Natural killer cell treated with Interleukin-12 subunit alpha and Interleukin-12 subunit beta and Interleukin-15 and Interleukin-18, amount 100 ng/mL, for 72 hours (primary cell): ENCODE measurements around the gene C13orf46. TPM values are rescaled to one million over a fixed set of nuclear protein-coding genes. Genes with fewer than 3 reads are reported as not detected.
"Not testable (repeated sequence)": the region's sequence is repeated elsewhere in the genome, so short reads cannot be mapped to it uniquely, and the experiment has no call there.

Experiments used
- ATAC-seq, 2 donors: fragments of 150-1000 bp; cut with Tn5 transposase in 1 of 2; sonication (Bioruptor Pico), chemical (Tn5 transposase) in 1 of 2; 2 replicates each; pipeline ENCODE4 v1.10.0; 2021
- DNase-seq: peaks from one replicate; pipeline ENCODE4 v3.0.0; 2022; ENCODE audit warnings: low spot score
- H3K27ac Mint-ChIP-seq, 2 donors: 1 replicate in 1 of 2; 2 replicates in 1 of 2; pipeline ENCODE4 v1.8.0; 2022; ENCODE audit warnings: mixed read lengths in 2 of 2, mild to moderate bottlenecking in 1 of 2, moderate library complexity in 1 of 2
- H3K27me3 Mint-ChIP-seq, 2 donors: 1 replicate in 1 of 2; 2 replicates in 1 of 2; pipeline ENCODE4 v1.8.0; 2022; ENCODE audit warnings: mixed read lengths in 2 of 2
- H3K36me3 Mint-ChIP-seq: one replicate; pipeline ENCODE4 v1.8.0; 2022; ENCODE audit warnings: mixed read lengths
- H3K4me1 Mint-ChIP-seq, 2 donors: 1 replicate in 1 of 2; 2 replicates in 1 of 2; pipeline ENCODE4 v1.8.0; 2022; ENCODE audit warnings: low read depth in 2 of 2, mixed read lengths in 2 of 2, mild to moderate bottlenecking in 1 of 2
- H3K4me3 Mint-ChIP-seq: one replicate; pipeline ENCODE4 v1.8.0; 2022; ENCODE audit warnings: mixed read lengths
- H3K9me3 Mint-ChIP-seq: 2 replicates; pipeline ENCODE4 v1.8.0; 2022; ENCODE audit warnings: mixed read lengths
- total RNA-seq, 2 donors: library from RNA; stranded (reverse); gene quantifications; one replicate each; pipeline ENCODE4 v1.2.3, GENCODE V29; 2022

Gene C13orf46
- total RNA-seq = 1 to 10 TPM in 1 of 2 donors, under 1 TPM in 1; 0.64 to 1.4 TPM

DNA sequence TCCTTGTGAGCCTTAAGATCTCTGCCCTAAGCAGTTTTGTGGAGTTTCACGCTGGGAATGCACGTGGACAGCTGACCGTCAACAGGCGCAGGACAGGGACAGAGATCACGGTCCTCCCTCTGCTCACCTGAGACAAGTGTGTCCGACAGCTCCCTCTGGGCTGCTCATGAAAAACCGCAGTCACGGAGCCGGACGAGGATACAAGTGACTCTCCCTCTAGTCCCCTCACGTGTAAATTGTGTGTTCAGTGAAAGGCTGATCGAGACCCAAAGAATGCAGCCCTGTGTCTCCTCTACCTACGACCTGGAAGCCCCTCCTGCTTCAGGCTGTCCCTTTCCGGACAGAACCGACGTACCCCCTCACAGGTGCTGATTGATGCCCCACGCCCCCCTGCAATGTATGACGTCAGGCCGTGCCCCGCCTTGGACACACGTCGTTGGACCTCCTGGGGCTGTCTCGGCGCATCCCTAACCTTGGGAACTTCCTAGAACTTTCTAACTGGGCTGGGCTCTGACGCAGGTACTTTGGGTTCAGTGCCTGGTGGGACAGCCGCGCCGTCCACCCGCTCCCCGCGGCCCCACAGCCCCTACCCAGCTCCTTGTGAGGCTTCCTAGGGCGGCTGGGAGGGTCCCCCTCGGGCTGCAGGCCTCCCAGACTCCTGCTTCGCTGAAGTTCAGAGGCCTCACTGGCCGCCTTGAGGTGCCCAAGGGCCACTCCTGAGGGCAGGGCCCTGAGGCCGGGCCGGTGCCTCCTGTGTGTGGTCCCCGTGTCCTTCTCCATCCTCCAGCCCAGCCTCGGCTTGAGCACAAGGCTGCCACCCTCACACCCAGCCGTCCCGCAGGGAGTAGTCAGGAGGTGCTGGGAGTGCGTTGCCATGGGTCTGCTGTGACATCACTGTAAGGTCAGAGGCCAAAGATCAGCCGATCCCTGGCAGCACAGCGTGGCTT, at the start of gene C13orf46:
TSS of gene C13orf46 (minus strand) at position 859 of the 947 bp plus-strand sequence. CDS start at position 780, 79 bp downstream.
- Mint-ChIP-seq H3K9me3 (no peaks in the 10 kb centered on the region), H3K36me3 (no peaks in the 10 kb centered on the region), H3K27me3 (no peaks in the 10 kb centered on the region), H3K4me1 (no peaks in the 10 kb centered on the region), H3K27ac (no peak within 1 kb of the TSS), H3K4me3 (no peak within 1 kb of the TSS)
- ATAC-seq = no peak
- DNase-seq = peak; percentile 39

DNA sequence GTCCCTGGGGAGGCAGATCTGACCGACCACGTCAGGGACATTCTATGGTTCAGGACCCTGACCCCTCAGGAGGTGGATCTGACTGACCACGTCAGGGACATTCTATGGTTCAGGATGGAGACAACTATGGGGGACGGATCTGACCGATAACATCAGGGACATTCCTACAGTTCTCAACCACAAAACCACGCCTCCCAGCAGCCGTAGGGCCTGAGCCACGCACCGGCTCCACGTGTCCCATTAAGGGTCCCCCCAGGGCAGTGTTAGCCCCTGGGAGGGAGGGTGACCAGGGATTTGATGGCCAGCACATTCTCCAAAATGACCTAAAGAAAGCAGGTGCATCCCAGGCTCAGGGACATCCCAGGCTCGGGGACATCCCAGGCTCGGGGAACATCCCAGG, 49.0 kb upstream of the C13orf46 start:
- H3K4me1 Mint-ChIP-seq = peaks cover 0 to 22% of the 10 kb centered on the region in 2 donors
- ATAC-seq (no peak), DNase-seq (peak; percentile 8)
- no peaks in the 10 kb centered on the region for H3K36me3 Mint-ChIP-seq
- H3K27ac Mint-ChIP-seq = peak overlapping the region in 1 of 2 donors; percentile 65
- no peaks in the 10 kb centered on the region for H3K27me3 Mint-ChIP-seq
- no peaks in the 10 kb centered on the region for H3K9me3 Mint-ChIP-seq
- H3K4me3 Mint-ChIP-seq = no peak overlapping the region

- peak overlapping the region in 1 of 2 donors; percentile 65 for H3K27ac Mint-ChIP-seq
- no peak for ATAC-seq
Observed at GRCh38 chr13:114022309-114022669, 48.4 kb upstream of the C13orf46 start.

GRCh38 chr13:114021464-114022308, 47.8 kb upstream of the C13orf46 start:
- H3K9me3 Mint-ChIP-seq = no peaks in the 10 kb centered on the region
- DNase-seq (no peak), ATAC-seq (no peak)
- H3K36me3 Mint-ChIP-seq = no peaks in the 10 kb centered on the region
- no peak overlapping the region for H3K4me3 Mint-ChIP-seq
- peak overlapping the region in 1 of 2 donors; percentile 65 for H3K27ac Mint-ChIP-seq
- peaks cover 0 to 17% of the 10 kb centered on the region in 2 donors for H3K4me1 Mint-ChIP-seq
- H3K27me3 Mint-ChIP-seq = no peaks in the 10 kb centered on the region

More at GRCh38 chr13:114022309-114022669, 48.4 kb upstream of the C13orf46 start:
- Mint-ChIP-seq H3K4me3 (no peak overlapping the region), H3K36me3 (no peaks in the 10 kb centered on the region), H3K27me3 (no peaks in the 10 kb centered on the region), H3K9me3 (no peaks in the 10 kb centered on the region), H3K4me1 (peaks cover 0 to 19% of the 10 kb centered on the region in 2 donors)
- no peak for DNase-seq

GRCh38 chr13:114020750-114021463, 47.0 kb upstream of the C13orf46 start:
- H3K9me3 Mint-ChIP-seq = no peaks in the 10 kb centered on the region

GRCh38 chr13:114020134-114020533, 46.3 kb upstream of the C13orf46 start:
- H3K4me1 Mint-ChIP-seq, H3K36me3 Mint-ChIP-seq, H3K27me3 Mint-ChIP-seq, H3K9me3 Mint-ChIP-seq, ATAC-seq, H3K4me3 Mint-ChIP-seq, H3K27ac Mint-ChIP-seq, DNase-seq: not testable (repeated sequence)

More at GRCh38 chr13:114020750-114021463, 47.0 kb upstream of the C13orf46 start:
- Mint-ChIP-seq H3K27me3 (no peaks in the 10 kb centered on the region), H3K27ac (no peak overlapping the region), H3K4me1 (peaks cover 0 to 13% of the 10 kb centered on the region in 2 donors), H3K36me3 (no peaks in the 10 kb centered on the region), H3K4me3 (no peak overlapping the region)
- ATAC-seq (no peak), DNase-seq (no peak)

DNA sequence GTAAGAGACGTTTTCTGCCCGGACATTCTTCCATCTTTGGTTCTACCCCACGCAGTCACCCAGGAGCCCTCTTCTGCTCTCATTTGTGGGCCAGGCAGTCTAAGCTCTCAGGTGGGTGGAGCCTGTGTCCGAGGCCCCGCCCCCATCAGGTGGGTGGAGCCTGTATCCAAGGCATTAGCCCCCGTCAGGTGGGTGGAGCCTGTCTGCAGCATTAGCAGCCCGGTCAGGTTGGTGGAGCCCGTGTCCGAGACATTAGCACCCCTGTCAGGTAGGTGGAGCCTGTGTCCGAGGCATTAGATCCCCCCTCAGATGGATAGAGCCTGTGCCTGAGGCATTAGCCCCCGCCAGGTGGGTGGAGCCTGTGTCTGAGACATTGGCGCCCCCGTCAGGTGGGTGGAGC, 45.5 kb upstream of the C13orf46 start:
- Mint-ChIP-seq H3K9me3 (no peaks in the 10 kb centered on the region), H3K4me3 (no peak overlapping the region), H3K36me3 (no peaks in the 10 kb centered on the region), H3K27ac (no peak overlapping the region), H3K27me3 (no peaks in the 10 kb centered on the region), H3K4me1 (peaks cover 0 to 6% of the 10 kb centered on the region in 2 donors)
- no peak for ATAC-seq
- DNase-seq = no peak

DNA sequence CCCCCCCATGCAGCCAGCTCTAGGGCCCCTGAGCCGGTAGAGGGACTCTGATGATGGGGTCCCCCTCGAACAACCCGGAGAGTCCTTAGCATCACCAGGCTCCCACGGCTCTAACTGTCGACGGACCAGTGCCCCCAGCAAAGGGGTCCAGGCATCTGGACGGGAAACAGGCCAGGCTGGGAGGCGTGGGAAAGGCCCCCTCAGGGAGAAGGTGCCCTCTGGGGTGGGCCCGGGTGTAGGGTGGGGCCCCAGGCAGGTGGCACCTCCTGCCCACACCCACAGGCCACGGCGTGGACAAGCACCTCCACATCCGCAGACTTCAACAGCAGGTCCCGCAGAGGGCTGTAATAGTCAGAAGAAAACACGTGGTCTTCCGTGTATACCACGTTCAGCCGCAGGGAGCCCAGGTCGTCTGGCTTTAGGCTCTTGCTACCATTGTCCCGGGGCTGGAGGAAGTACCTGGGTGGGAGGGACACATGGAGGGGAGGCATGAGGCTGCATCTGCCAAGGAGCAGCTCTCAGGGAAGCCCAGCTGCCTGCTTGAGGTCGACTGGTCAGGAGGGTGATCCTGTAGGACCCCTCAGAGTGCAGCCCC, 44.7 kb upstream of the C13orf46 start:
- ATAC-seq = no peak
- H3K27me3 Mint-ChIP-seq = no peaks in the 10 kb centered on the region
- H3K36me3 Mint-ChIP-seq = no peaks in the 10 kb centered on the region
- no peak overlapping the region for H3K27ac Mint-ChIP-seq
- peaks cover 0 to 3% of the 10 kb centered on the region in 2 donors for H3K4me1 Mint-ChIP-seq
- no peak for DNase-seq
- H3K9me3 Mint-ChIP-seq = no peaks in the 10 kb centered on the region
- H3K4me3 Mint-ChIP-seq = no peak overlapping the region

DNA sequence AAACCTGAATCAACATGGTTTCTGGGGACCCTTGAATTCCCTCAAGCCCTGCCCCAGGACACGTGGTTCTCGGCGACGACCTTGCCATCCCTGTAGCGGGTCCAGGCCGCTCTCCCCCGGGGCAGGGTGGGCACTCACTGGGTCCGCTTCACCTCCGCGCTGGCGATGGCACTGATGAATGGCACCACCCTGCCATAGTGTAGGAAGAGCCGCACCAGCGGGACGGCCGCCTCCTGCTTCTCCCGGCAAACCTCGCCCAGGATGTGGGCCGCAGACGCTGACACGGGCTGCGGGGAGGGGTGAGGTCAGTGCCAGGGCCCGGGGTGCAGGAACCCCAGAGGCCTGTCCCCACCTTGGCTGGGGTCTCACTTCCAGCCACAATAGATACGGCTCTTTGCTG, 44.1 kb upstream of the C13orf46 start:
- H3K4me1 Mint-ChIP-seq = peaks cover 0 to 3% of the 10 kb centered on the region in 2 donors
- no peaks in the 10 kb centered on the region for H3K9me3 Mint-ChIP-seq
- H3K27ac Mint-ChIP-seq = no peak overlapping the region
- ATAC-seq (no peak), DNase-seq (no peak)
- no peak overlapping the region for H3K4me3 Mint-ChIP-seq
- H3K36me3 Mint-ChIP-seq = no peaks in the 10 kb centered on the region
- H3K27me3 Mint-ChIP-seq = no peaks in the 10 kb centered on the region

DNA sequence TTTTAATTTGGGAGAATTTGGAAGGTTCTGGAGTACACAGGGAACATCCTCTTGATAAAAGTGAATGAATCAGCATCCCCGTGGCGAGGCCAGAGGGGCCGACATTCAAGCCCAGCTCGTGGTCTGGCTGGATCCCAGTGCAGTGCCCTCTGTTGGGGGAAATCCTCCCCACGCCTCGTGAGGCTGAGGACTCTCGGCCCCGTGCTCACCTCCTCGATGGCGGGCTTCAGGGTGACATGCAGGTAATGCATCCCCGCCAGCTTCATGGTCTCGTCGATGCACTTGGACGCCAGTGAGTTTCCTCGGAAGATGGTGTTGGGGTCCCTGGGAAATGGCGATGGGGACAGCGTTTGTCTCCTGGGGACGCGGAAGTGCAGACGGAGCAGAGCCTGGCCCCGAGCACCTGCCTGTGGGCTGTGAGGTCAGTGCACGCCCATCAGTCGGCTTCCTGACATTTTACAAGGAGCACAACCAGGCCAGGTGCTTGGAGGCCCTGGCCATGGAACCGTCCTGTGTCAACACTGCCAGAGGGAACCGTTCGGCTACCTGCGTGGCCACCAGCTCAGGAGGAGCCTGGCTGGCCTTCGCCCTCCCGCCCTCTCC, 43.3 kb upstream of the C13orf46 start:
- no peak overlapping the region for H3K4me3 Mint-ChIP-seq
- peaks cover 0 to 3% of the 10 kb centered on the region in 2 donors for H3K4me1 Mint-ChIP-seq
- no peaks in the 10 kb centered on the region for H3K36me3 Mint-ChIP-seq
- H3K27ac Mint-ChIP-seq = peak overlapping the region in 1 of 2 donors; percentile 23
- DNase-seq = no peak
- no peaks in the 10 kb centered on the region for H3K27me3 Mint-ChIP-seq
- ATAC-seq = no peak
- no peaks in the 10 kb centered on the region for H3K9me3 Mint-ChIP-seq

DNA sequence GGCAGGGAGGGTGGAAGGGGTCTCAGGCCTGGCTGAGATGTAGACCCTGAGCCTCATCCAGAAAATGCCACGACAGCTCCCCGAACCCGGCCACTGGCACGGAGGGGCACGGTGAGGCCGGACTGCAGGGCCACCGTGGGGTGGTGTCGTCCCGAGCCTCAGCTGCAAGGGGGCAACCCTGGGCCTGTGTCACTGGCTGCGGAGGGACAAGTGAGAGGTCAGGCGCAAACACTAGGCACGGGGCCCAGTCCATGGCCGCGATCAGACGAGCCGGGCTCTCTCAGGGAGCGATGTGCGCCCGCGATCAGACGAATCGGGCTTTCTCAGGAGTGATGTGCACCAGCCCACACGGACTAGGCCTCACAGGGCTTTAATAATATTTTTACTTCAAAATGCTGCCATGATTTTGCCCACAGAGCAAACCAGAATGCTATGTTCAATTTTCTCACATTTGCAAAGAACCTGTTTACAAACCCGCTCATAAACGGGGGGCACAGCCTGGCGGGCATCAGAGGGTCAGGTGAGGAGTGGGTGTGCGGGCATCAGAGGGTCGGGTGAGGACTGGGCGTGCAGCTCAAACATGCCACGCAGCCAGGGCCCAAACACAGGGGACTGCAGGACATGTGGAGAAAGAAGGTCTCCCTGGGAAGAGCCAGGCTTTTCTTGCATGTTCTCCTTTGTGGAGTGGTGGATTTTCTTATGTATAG, 42.6 kb upstream of the C13orf46 start:
- no peaks in the 10 kb centered on the region for H3K9me3 Mint-ChIP-seq
- H3K4me3 Mint-ChIP-seq = no peak overlapping the region
- ATAC-seq (no peak), DNase-seq (no peak)
- no peaks in the 10 kb centered on the region for H3K36me3 Mint-ChIP-seq
- H3K27me3 Mint-ChIP-seq = no peaks in the 10 kb centered on the region
- H3K27ac Mint-ChIP-seq = peak overlapping the region in 1 of 2 donors; percentile 23
- peaks cover 0 to 1% of the 10 kb centered on the region in 2 donors for H3K4me1 Mint-ChIP-seq

DNA sequence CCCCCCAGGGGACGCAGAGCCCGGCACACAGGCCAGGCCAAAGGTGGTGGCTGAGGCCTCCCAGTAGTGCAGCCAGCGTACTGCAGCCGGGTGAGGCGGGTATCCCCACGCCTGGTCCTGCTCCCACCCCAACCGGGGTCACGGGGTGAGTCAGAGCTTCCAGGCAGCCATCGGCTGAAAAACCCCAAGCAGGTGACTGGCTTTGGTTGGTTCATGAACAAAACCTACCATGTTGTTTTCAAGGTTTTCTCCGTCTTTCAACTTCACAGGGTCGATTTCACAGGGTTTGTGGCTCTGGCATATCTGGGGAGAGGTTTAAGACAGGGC, 42.1 kb upstream of the C13orf46 start:
- Mint-ChIP-seq H3K4me1 (peaks cover 0 to 1% of the 10 kb centered on the region in 2 donors), H3K4me3 (no peak overlapping the region), H3K27ac (peak overlapping the region in 1 of 2 donors; percentile 23), H3K36me3 (peaks cover 3% of the 10 kb centered on the region), H3K27me3 (no peaks in the 10 kb centered on the region), H3K9me3 (no peaks in the 10 kb centered on the region)
- DNase-seq = no peak
- ATAC-seq = no peak
